ENCODE data around the gene FAM219B.
"Not testable (repeated sequence)": the region's sequence is repeated elsewhere in the genome, so short reads cannot be mapped to it uniquely, and the experiment has no call there.

Gene FAM219B, protein sequence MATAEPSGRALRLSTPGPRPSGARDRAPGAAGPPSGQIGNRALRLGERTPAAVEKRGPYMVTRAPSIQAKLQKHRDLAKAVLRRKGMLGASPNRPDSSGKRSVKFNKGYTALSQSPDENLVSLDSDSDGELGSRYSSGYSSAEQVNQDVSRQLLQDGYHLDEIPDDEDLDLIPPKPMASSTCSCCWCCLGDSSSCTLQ

DNA sequence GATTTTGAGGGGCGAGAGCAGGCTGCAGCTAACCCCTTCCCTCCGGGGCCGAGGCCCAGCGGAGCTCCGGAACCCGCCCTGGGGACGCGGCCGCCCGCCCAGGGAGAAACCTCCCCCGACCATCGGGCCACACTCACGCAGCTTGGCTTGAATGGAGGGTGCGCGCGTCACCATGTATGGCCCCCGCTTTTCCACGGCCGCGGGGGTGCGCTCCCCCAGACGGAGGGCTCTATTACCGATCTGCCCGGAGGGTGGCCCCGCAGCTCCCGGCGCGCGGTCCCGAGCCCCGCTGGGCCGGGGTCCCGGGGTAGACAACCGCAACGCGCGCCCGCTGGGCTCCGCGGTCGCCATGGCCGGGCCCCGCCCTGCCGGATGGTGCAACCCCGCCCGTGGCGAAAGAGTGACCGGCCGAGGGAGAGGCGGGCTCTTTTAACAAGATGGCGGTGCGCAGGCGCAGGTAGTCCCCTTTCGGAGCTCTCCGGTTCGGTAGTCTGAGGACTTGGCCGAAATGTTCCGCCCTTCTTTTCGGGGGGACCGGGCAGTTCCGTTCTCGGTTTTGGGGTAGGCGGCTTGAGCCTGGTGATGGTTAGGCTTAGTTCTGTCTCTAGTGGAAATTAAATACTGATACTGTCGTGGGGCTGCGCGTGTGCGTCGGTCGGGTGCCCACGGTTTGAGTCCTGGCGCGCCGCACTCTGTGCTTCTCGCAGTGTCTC is at the start of gene FAM219B:
TSS of gene FAM219B (minus strand) at position 402 of the 713 bp plus-strand sequence. CDS start at position 351, 51 bp downstream.
- DNase-seq (ENCODE audit: low spot score) = peak; percentile 90

DNA sequence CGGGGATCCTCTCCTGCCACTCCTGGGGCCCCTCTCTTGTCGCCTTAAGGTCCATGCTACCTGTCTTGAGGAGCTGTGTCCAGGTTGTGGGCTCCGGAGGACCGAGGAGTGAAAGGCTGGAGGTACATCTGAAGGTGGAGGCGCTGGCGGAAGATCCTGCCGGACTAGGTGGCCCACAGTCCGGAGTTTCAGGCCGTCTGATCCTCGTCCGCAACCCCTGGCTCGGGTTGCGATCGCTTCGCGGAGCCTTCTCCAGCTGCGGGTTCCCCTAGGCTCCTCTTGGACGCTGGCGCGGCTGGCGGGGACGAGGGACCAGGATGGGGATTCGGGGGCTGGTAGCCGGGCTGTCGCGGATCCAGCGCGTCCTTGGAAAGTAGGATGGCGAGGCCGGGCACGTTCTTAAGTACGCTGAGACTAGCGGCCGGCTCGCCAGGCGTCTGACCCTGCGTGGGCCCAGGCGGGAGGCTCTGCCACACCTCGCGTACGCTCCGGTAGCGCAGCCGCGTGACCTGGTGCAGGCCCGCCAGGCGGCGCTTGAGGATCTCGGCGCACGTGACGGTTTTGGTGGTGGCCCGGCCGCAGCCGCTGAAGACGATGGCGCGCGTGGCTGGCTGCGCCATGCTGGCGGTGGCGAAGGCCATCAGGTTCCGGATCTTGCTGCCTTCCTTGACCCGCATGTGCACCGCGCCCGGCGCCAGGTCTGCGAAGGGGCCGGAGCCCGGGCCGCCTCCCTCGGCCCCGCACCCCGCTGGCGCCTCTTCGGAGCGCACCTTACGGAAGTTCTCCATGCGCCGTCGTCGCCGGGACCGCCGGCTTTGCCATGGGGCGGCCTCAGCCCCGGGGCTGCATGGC is 49.4 kb upstream of the FAM219B start:
- DNase-seq (ENCODE audit: low spot score) = peak; percentile 61

DNA sequence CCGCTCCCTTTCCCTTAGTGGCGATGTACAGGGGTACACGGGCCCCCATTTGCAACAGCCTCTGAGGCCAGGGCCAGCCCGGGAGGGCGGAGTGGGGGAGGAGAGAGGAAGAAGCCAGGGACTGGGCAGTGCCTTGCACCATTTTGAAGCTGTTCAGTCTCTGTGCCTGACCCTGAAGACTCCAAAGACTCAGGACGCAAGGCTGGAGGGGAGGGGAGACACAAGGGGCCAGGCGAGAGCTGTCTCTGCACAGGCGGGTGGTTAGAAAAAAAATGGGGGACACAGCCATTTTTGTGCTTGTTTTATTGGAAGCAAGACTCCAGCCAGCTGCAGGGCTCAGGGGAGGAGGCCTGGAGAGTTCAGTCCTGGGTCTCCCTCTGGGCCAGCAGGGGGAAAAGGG is 48.4 kb upstream of the FAM219B start:
- no peak for DNase-seq (ENCODE audit: low spot score)

DNA sequence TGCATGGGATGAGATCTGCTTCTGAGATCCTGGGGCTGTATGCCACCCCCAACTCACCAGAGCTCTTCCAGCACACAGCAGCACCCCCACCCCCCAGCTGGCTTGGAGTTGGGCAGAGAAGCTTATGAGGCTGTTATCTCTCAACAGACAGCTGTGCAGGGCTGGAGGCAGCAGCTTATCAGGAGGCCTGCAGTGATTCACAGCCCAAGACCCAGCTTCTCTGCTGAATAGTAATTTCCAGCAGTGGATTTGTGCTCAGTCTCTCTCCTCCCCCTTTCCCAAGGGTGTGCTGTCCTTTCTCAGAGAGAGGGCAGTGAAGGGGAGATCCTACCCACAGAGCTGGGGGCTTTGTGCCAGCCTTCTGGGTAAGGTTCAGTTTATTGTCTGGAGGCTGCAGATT is 47.9 kb upstream of the FAM219B start:
- peak; percentile 22 for DNase-seq (ENCODE audit: low spot score)

DNA sequence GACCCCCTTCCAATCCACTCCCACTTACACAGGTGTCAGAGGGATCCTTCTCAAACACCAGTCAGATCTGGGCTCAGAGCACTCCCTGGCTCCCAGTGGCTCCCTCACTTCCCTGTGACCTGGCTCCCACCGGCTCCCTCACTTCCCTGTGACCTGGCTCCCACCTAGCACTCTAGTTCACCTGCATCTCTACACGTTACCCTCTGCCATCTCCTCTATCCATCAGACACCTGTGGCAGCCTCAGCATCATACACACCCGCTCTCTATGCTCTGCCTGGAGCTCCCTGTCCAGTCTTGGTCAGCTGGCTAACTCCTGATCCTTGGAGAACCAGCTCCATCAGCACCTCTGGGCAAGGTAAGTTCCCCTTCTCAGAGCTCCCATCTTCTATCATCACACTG is 44.4 kb upstream of the FAM219B start:
- DNase-seq (ENCODE audit: low spot score) = no peak

DNA sequence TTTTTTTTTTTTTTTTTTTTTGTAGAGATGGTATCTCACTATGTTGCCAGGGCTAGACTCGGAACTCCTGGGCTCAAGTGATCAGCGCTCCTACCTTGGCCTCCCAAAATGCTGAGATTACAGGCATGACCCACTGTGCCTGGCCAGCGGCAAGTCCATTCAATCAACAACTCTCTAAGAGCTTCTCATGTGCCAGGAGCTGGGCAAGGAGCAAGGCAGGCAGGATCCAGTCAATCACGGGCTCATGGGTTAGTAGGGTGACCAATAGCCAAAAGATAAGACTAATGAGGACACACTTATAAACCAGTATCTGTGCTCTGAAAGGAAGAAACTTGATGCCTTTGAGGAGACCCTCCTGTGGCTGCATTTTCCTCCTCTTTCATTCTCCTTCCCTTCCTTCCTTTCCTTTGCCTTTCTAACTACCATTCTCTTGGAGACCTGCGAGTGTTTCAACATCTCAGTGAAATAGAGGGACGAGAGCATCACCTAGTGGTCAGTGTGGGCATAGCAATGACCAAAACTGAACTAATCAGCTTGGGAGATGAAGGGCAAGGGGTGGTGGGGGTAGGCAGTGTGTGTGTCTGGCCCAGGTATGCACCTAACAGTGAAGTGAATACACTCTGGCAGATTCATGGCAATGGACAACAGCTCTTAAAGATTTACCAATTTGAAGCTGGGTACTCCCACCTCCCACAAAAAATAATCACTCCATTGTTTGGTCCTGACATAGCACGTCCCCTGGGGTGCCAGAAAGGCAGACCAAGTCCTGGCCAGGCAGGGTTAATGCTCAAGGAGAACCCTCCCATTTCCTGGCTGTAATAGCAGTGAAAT is 43.6 kb upstream of the FAM219B start:
- DNase-seq (ENCODE audit: low spot score) = peak; percentile 72

DNA sequence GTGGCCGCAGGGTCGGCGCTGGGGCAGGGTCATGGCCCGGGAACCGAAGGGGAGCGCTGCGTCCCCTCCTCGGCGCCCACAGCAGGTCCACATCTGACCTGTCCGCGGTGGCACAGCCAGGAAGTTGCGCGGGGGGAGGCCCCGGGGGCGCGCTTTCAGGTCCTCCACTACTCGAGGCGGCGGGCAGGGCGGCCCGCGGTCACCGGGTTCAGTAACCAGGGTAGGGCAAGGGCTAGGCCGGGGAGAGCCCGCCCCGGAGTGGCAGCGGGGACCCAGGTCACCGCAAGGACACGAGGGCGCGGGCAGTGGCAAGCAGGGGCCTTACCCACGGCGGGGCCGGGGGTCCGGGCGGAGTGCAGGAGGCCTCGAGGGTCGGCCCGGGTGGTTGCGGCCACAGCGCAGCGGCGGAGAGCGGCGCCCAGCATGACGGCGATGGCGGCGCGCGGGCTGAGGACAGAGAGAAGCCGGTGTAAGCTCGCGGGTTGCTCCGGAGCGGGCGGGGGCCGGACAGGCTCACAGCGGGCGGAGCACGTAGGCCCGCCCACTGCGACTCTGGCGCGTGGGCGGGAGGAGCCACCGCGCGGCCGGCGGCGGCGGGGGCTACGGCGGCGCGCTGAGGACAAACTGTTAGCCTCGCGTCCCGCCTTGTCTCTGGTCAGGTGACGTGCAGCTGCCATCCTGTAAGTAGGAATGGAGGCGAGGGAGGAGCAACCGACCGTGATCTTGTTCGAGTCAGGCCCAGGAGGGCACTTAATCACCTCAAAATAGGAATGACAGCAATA is 31.1 kb upstream of the FAM219B start, which contains the start of gene COX5A:
TSS of gene COX5A (minus strand) at position 484 of the 782 bp plus-strand sequence. CDS start at position 425, 59 bp downstream.
- peak; percentile 97 for DNase-seq (ENCODE audit: low spot score)

DNA sequence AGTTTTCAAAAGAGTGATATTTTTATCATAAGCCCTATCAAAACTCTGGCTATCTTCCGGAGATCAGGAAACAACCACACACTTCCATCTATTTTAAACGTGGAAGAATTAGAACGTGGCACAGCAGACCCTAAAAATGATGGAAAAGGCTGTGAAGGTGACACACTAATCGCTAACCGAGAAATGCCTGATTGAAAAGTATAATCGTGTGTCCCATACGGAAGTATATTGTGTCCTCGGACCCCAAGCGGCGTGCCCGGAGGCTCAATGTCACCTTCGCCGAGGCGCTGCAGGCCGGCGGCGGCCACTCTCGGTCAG is 30.6 kb upstream of the FAM219B start:
- no peak for DNase-seq (ENCODE audit: low spot score)

DNA sequence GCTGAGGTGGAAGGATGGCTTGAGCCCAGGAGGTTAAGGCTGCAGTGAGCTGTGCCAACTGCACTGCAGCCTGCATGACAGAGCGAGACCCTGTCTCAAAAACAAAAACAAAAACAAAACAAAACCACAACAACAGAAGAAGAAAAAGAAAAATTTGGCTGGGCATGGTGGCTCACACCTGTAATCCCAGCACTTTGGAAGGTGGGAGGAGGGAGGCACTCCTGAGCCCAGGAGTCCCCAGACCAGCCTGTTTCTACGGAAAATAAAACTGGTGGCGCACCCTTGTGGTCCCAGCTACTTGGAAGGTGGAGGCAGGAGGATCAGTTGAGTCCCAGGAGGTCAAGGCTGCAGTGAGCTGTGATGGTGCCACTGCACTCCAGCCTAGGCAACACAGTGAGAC is 28.5 kb upstream of the FAM219B start:
- not testable (repeated sequence) for DNase-seq (ENCODE audit: low spot score)

DNA sequence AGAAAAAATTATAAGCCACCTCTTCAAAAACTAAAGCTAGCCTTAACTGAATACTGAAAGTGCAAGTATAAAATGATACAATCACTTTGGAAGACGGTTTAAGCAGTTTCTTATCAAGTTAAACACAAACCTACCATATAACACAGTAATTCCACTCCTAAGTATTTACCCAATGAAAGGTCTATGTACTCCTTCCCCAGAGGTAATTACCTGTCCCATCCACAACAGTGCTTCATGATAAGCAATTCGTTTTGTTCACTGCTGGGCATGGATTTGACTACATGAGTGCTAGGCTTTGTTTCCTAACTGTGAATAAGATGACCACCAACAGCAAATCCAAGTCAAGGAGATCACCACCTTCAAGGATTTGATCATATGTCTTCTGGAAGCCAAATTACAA is 26.9 kb upstream of the FAM219B start:
- no peak for DNase-seq (ENCODE audit: low spot score)

DNA sequence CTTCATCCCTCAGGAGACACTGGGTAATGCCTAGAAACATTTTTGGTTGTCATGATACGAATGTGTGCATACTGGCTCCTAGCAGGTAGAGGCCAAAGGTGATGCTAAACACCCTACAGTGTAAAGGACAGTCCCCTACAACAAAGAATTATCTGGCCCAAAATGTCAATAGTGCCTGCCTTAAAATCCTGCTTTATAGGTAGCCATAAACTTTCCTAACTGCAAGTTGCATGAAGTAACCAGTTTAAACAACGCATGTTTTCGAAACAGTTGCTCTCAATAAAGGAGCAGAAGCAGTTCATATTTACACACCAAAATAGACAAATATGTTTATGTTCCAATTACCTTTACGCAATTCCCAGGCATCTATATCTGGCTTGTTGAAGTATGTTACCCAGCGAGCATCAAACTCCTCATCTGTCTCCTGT is 22.1 kb upstream of the FAM219B start:
- DNase-seq (ENCODE audit: low spot score) = no peak

DNA sequence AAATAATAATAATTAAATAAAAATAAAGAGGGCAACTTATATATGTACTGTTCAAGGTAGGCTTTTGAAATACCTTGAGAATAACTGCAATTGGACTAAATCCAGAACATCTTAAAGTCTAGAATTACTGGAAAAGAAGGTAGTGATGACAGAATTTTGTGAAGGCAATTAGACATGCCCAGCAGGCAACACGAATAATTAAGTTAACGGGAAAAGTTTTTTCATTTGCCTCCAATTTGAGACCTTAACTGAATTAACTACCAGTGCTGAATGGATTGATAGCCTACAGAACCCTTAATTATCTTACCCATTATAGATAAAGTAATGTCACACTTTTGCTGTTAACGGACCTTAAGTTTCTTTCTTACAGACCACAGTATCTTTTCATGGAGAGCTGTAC is 17.9 kb upstream of the FAM219B start:
- no peak for DNase-seq (ENCODE audit: low spot score)

DNA sequence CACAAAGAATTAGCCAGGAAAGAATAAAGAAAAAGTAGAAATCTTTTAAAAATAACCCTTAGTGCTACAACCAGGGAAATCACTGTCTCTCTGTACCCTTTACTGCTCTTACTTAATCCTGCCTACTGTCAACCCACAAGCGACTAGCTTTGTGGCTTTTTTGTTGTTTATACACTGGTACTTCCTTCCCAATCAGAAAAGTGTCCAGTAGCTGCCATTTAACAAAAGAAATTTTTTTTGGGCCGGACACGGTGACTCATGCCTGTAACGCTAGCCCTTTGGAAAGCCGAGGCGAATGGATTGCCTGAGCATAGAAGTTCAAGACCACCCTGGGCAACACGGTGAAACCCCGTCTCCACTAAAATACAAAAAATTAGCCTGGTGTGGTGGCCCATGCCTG is 13.8 kb upstream of the FAM219B start:
- no peak for DNase-seq (ENCODE audit: low spot score)

DNA sequence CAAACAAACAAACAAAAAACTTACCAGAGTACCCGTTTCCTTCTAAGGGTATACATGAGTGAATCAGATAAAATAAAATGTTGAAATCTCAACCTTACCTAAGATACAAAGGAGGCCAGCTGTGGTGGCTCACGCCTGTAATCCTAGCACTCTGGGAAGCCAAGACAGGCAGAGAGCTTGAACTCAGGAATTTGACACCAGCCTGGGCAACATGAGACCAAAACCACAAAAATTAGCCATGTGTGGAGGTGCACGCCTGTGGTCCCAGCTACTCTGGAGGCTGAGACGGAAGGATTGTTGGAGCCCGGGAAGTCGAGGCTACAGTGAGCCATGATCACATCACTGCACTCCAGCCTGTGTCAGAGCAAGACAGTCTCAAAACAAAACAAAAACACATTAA is 11.0 kb upstream of the FAM219B start:
- DNase-seq (ENCODE audit: low spot score) = peak; percentile 36

DNA sequence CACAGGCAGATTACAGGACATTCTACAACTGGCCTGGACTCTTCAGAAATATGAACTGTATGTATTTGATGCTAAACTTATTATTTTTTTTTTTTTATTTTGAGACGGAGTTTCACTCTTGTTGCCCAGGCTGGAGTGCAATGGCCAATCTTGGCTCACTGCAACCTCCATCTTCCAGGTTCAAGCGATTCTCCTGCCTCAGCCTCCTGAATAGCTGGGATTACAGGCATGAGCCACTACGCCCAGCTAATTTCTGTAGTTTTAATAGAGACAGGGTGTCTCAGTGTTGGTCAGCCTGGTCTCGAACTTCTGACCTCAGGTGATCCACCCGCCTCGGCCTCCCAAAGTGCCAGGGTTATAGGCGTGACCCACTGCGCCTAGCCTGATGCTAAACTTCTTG is 7.1 kb upstream of the FAM219B start:
- DNase-seq (ENCODE audit: low spot score) = not testable (repeated sequence)

DNA sequence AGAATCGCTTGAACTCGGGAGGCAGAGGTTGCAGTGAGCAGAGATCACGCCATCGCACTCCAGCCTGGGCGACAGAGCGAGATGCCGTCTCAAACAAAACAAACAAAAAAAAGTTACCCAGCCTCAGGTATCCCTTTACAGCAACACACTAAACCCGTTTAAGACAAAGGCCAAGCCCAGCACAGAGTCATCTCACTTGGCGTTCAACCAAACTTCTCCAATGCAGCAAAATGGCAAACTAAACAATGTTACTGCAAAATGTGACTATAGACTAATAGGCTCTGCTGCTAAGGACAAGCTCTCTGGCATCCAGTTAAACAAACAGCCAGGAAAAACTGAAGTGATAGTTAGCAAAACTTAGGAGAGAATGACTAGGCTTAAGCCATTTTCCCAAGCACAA is 6.4 kb upstream of the FAM219B start:
- no peak for DNase-seq (ENCODE audit: low spot score)

DNA sequence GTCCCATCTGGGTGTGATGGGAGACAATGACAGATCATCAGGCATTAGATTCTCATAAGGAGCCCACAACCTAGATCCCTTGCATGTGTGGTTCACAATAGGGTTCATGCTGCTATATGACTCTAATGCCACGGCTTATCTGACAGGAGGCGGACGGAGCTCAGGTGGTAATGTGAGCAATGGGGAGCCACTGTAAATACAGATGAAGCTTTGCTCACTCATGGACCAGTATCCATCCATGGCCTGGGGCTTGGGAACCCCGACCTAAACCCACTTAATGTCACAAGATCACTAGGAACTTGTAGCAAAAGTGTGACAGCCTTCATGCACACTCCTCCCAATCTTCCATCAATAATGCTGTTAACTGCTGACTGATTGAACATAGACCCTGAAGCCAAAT is 2.0 kb upstream of the FAM219B start:
- DNase-seq (ENCODE audit: low spot score) = no peak

DNA sequence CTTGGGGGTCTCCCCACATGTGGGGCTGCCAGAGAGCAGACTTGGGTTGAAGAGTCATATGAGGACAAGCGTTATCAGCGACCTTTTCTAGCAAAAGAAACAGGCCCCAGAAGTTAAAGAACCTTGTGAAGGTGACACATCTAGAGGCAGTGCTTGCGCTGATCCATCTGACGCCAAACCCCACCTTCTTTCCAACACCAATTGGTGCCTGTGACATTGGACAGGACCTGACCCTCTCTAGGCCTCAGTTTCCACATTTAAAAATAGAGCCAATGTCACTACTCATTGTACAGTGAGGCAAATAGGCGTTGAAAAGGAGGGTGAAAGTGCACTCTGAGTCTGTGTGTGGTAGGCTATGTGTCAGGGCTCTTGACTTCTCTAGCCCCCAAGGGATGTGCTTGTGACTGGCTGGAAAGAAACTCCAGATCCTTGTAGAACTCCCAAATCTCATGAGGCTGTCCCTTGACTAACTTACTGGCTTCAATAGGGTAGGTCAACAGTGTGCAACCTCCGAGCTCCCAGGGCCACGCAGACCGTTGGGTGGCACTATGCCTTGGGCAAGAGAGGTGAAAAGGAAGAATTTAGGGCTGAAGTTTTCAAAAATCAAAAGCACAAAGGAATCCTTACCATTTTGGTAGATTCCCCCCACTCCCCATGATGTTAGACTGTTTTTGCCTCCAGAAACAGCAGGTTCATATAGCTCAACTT is 666 bp upstream of the FAM219B start:
- DNase-seq (ENCODE audit: low spot score) = peak; percentile 20

DNA sequence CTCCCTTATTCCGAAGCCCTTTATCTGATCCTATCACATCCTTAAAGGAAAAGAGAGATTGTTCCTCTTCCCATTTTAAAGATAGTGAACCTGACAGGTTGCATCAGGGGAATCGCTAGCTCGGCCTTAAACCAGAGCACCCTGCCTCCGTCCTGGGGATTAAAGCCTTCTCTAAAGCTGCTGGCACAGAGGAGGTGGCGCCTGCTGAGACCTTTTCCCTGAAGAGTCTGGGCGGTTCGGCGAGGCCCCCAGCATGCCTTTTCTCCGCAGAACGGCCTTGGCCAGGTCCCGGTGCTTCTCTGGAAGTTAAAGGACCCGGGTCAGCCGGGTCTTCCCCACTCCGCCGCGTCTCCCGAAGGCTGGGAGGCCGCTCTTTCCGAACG is 593 bp downstream of the FAM219B start:
- peak; percentile 37 for DNase-seq (ENCODE audit: low spot score)

DNA sequence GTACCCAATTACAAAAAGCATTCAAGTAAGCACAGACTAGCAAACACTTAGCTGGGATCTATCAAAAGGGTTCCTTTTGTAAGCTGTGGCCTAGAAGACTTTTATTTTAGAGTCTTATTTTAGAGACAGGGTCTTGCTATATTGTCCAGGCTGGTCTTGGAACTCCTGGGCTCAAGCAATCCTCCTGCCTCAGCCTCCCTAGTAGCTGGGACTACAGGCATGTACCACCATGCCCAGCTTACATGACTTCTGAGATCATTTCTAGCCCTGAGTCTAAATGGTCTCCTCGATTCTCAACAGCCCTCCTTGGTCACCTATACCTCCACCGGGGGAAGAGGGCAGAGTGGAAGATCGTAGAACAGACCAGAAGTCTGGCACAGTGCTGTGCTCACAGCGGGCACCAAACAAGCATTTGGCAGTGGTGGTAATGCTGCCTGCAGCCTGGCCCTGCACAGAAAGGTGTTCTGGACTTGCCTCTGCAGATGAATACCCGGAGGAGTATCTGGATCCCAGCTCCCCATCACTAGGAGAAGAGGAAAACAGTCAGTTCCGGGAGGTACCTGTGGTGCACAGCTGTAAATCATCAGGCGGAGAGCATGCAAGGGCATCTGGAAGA is 2.4 kb downstream of the FAM219B start:
- no peak for DNase-seq (ENCODE audit: low spot score)

Data from kidney tubule cell (primary cell).